ENCODE data around the gene ADGRL3. TPM values are rescaled to one million over a fixed set of nuclear protein-coding genes. Genes with fewer than 3 reads are reported as not detected.

Gene ADGRL3
- total RNA-seq, 1 donor from 2014 or later, result 93.6 TPM

GRCh38 chr4:61320154-61320553 is 120.0 kb downstream of the ADGRL3 start:
- H3K4me1 Mint-ChIP-seq, result no peaks in the 10 kb centered on the region
- no peak overlapping the region for H3K27ac Mint-ChIP-seq
- H3K4me3 Mint-ChIP-seq, result no peak overlapping the region

GRCh38 chr4:61320631-61321030 is 120.5 kb downstream of the ADGRL3 start:
- no peak for TF ChIP-seq EZH2phosphoT487 (IDR thresholded peaks at IDR 0.05)
- TF ChIP-seq, protein P1, sequence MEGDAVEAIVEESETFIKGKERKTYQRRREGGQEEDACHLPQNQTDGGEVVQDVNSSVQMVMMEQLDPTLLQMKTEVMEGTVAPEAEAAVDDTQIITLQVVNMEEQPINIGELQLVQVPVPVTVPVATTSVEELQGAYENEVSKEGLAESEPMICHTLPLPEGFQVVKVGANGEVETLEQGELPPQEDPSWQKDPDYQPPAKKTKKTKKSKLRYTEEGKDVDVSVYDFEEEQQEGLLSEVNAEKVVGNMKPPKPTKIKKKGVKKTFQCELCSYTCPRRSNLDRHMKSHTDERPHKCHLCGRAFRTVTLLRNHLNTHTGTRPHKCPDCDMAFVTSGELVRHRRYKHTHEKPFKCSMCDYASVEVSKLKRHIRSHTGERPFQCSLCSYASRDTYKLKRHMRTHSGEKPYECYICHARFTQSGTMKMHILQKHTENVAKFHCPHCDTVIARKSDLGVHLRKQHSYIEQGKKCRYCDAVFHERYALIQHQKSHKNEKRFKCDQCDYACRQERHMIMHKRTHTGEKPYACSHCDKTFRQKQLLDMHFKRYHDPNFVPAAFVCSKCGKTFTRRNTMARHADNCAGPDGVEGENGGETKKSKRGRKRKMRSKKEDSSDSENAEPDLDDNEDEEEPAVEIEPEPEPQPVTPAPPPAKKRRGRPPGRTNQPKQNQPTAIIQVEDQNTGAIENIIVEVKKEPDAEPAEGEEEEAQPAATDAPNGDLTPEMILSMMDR (IDR thresholded peaks at IDR 0.05), result no peak
- TF ChIP-seq EZH2 (IDR thresholded peaks at IDR 0.05), result no peak
- Mint-ChIP-seq H3K27me3 (ENCODE audit: insufficient read depth, low read depth) (peaks cover 2% of the 10 kb centered on the region), H3K27ac (no peak overlapping the region), H3K4me3 (no peak overlapping the region), H3K9me3 (peaks cover 52% of the 10 kb centered on the region), H3K36me3 (peaks cover 62% of the 10 kb centered on the region), H3K4me1 (no peaks in the 10 kb centered on the region)
- no peaks in the 10 kb centered on the region for H3F3A ChIP-seq (ENCODE audit: low read depth)
- no peak for DNase-seq (ENCODE audit: low spot score)
- H3K9me3 ChIP-seq (ENCODE audit: low read depth), result no peaks in the 10 kb centered on the region
- H4K20me1 ChIP-seq (ENCODE audit: low read depth), result no peaks in the 10 kb centered on the region
- no peak overlapping the region for H2AFZ ChIP-seq (replicated peaks)
- no peak overlapping the region for H3K4me3 ChIP-seq
- no peak overlapping the region for H3K4me2 ChIP-seq
- H3K27me3 ChIP-seq, result no peaks in the 10 kb centered on the region
- no peak overlapping the region for H3K9ac ChIP-seq
- H3K4me1 ChIP-seq, result no peaks in the 10 kb centered on the region
- no peak overlapping the region for H3K27ac ChIP-seq
- no peaks in the 10 kb centered on the region for H3K36me3 ChIP-seq
- peaks cover 11% of the 10 kb centered on the region for H3K79me2 ChIP-seq (ENCODE audit: low read depth)

More at GRCh38 chr4:61320154-61320553, 120.0 kb downstream of the ADGRL3 start:
- H2AFZ ChIP-seq (replicated peaks), result no peak overlapping the region
- H3K36me3 Mint-ChIP-seq, result peaks cover 62% of the 10 kb centered on the region
- H3K79me2 ChIP-seq (ENCODE audit: low read depth), result peaks cover 10% of the 10 kb centered on the region
- no peak overlapping the region for H3K4me3 ChIP-seq
- no peak overlapping the region for H3K27ac ChIP-seq
- no peaks in the 10 kb centered on the region for H3F3A ChIP-seq (ENCODE audit: low read depth)
- no peaks in the 10 kb centered on the region for H3K36me3 ChIP-seq
- H3K9ac ChIP-seq, result no peak overlapping the region
- H3K4me1 ChIP-seq, result no peaks in the 10 kb centered on the region
- peaks cover 2% of the 10 kb centered on the region for H3K27me3 Mint-ChIP-seq (ENCODE audit: insufficient read depth, low read depth)
- H3K9me3 ChIP-seq (ENCODE audit: low read depth), result no peaks in the 10 kb centered on the region
- TF ChIP-seq EZH2 (IDR thresholded peaks at IDR 0.05) (no peak), EZH2phosphoT487 (IDR thresholded peaks at IDR 0.05) (no peak)
- TF ChIP-seq, protein P1 (IDR thresholded peaks at IDR 0.05), result no peak
- peaks cover 52% of the 10 kb centered on the region for H3K9me3 Mint-ChIP-seq
- no peaks in the 10 kb centered on the region for H4K20me1 ChIP-seq (ENCODE audit: low read depth)
- DNase-seq (ENCODE audit: low spot score), result no peak
- H3K4me2 ChIP-seq, result no peak overlapping the region
- H3K27me3 ChIP-seq, result no peaks in the 10 kb centered on the region

- Histone ChIP-seq H3K4me2 (no peak overlapping the region), H2AFZ (replicated peaks) (no peak overlapping the region), H3K9me3 (ENCODE audit: low read depth) (no peaks in the 10 kb centered on the region), H3K79me2 (ENCODE audit: low read depth) (peaks cover 65% of the 10 kb centered on the region), H3K36me3 (no peaks in the 10 kb centered on the region), H3K27ac (no peak overlapping the region), H4K20me1 (ENCODE audit: low read depth) (peaks cover 40% of the 10 kb centered on the region), H3K27me3 (no peaks in the 10 kb centered on the region), H3K9ac (no peak overlapping the region), H3K4me1 (peaks cover 41% of the 10 kb centered on the region), H3F3A (ENCODE audit: low read depth) (peaks cover 27% of the 10 kb centered on the region), H3K4me3 (no peak overlapping the region)
- TF ChIP-seq EZH2 (IDR thresholded peaks at IDR 0.05) (no peak), EZH2phosphoT487 (IDR thresholded peaks at IDR 0.05) (no peak)
- TF ChIP-seq, protein P1 (IDR thresholded peaks at IDR 0.05), result no peak
- H3K27me3 Mint-ChIP-seq (ENCODE audit: insufficient read depth, low read depth), result no peaks in the 10 kb centered on the region
- peaks cover 20% of the 10 kb centered on the region for H3K36me3 Mint-ChIP-seq
- peak overlapping the region; percentile 66 for H3K27ac Mint-ChIP-seq
- no peak for DNase-seq (ENCODE audit: low spot score)
- H3K9me3 Mint-ChIP-seq, result peaks cover 23% of the 10 kb centered on the region
- no peak overlapping the region for H3K4me3 Mint-ChIP-seq
- peaks cover 37% of the 10 kb centered on the region for H3K4me1 Mint-ChIP-seq
These were observed 132.6 kb downstream of the ADGRL3 start for GRCh38 chr4:61332693-61333092.

Measured in neural progenitor cell (in vitro differentiated cells).